CD4-positive, alpha-beta memory T cell (primary cell): ENCODE results near the gene SDF2L1. TPM values are rescaled to one million over a fixed set of nuclear protein-coding genes. Genes with fewer than 3 reads are reported as not detected.
A peak's percentile ranks its signal among the peaks of the same experiment; 100 is the strongest.
"Not testable (repeated sequence)": the region's sequence is repeated elsewhere in the genome, so short reads cannot be mapped to it uniquely, and the experiment has no call there.

Experiments
- CTCF ChIA-PET: fragments of 350-600 bp; sonication (Branson Sonifier 250); formaldehyde crosslinking; loops from one replicate; lab custom pipeline; 2021; ENCODE audit warnings: inconsistent platforms; ENCODE audit not compliant: partially characterized antibody; lab: Charles Lee
- POLR2A ChIA-PET: fragments of 350-600 bp; sonication (Branson Sonifier 250); formaldehyde crosslinking; loops from one replicate; lab custom pipeline; 2021; ENCODE audit not compliant: partially characterized antibody; lab: Charles Lee
- DNase-seq, 5 donors: peaks; one replicate each; pipeline versions ENCODE4 v3.0.0 to v3.0.0-alpha.2; 2020 to 2022; ENCODE audit warnings: mixed read lengths in 1 of 5
- H3K27ac ChIP-seq: one replicate; pipeline ENCODE4 v1.7.0; 2013; ENCODE audit warnings: low read depth, low read length
- H3K27me3 ChIP-seq: 2 replicates; pipeline ENCODE4 v1.7.0; 2013; ENCODE audit warnings: mild to moderate bottlenecking, low read length, moderate library complexity; ENCODE audit not compliant: insufficient read depth
- H3K36me3 ChIP-seq: 2 replicates; pipeline ENCODE4 v1.7.0; 2013; ENCODE audit warnings: mild to moderate bottlenecking, low read length, moderate library complexity; ENCODE audit not compliant: insufficient read depth
- H3K4me1 ChIP-seq: 2 replicates; pipeline ENCODE4 v1.7.0; 2013; ENCODE audit warnings: mild to moderate bottlenecking, low read length, moderate library complexity; ENCODE audit not compliant: insufficient read depth
- H3K4me3 ChIP-seq, 2 donors: one replicate each; pipeline ENCODE4 v1.7.0; 2013; ENCODE audit warnings: low read length in 2 of 2, mild to moderate bottlenecking in 1 of 2
- H3K9me3 ChIP-seq, 2 donors: one replicate each; pipeline ENCODE4 v1.7.0; 2013; ENCODE audit warnings: low read length in 2 of 2, control low read depth in 1 of 2; ENCODE audit not compliant: control insufficient read depth in 1 of 2
- H3K27ac Mint-ChIP-seq, 7 donors: one replicate each; pipeline ENCODE4 v1.8.0; 2020 to 2021; ENCODE audit warnings: mixed read lengths in 7 of 7, mild to moderate bottlenecking in 6 of 7, inconsistent platforms in 3 of 7, moderate library complexity in 3 of 7
- H3K27me3 Mint-ChIP-seq, 2 donors: one replicate each; pipeline ENCODE4 v1.8.0; 2020 to 2021; ENCODE audit warnings: mixed read lengths in 2 of 2
- H3K36me3 Mint-ChIP-seq, 2 donors: one replicate each; pipeline ENCODE4 v1.8.0; 2020 to 2021; ENCODE audit warnings: mixed read lengths in 2 of 2, inconsistent platforms in 1 of 2, mild to moderate bottlenecking in 1 of 2
- H3K4me1 Mint-ChIP-seq, 4 donors: one replicate each; pipeline ENCODE4 v1.8.0; 2020 to 2021; ENCODE audit warnings: mixed read lengths in 4 of 4, mild to moderate bottlenecking in 1 of 4
- H3K4me3 Mint-ChIP-seq, 8 donors: one replicate each; pipeline ENCODE4 v1.8.0; 2020 to 2021; ENCODE audit warnings: mixed read lengths in 8 of 8, mild to moderate bottlenecking in 7 of 8, moderate library complexity in 6 of 8, inconsistent platforms in 3 of 8
- H3K9me3 Mint-ChIP-seq, 8 donors: one replicate each; pipeline ENCODE4 v1.8.0; 2020 to 2021; ENCODE audit warnings: mixed read lengths in 8 of 8, mild to moderate bottlenecking in 5 of 8, inconsistent platforms in 3 of 8, moderate library complexity in 1 of 8
- intact Hi-C: fragments of 100-400 bp; cut with micrococcal nuclease; formaldehyde crosslinking; loops from one replicate; pipeline ENCODE4 v1.15.1; 2023
- polyA plus RNA-seq, 2 donors: library from polyadenylated mRNA; unstranded; fragments of 300-500 nt; fragmentation: Illumina TruSeq; gene quantifications; one replicate each; pipeline ENCODE4 v1.2.3, GENCODE V29; 2021
- total RNA-seq, 2 experiments: library from RNA; stranded (reverse); gene quantifications; one replicate each; pipeline ENCODE4 v1.2.3, GENCODE V29; 2021

SDF2L1 gene
- total and polyA plus RNA-seq, 4 experiments from 2014 or later: 39.6 to 99.1 (median 61.2) TPM

- H3K9me3 Mint-ChIP-seq: no peaks in the 10 kb centered on the region
- ChIA-PET CTCF (interaction anchor here (1.2 to 7.2 kb wide), 9 partner anchors 9 to 76 kb away, joined by 3 to 245 read pairs (median 6); partner anchors contain the start of genes CCDC116, PPIL2 and YDJC), POLR2A (interaction anchor here (0.9 to 7.1 kb wide), 6 partner anchors 9 to 293 kb away, joined by 3 to 201 read pairs (median 14); partner anchors contain the start of genes PPIL2, UBE2L3 and YDJC)
- Histone ChIP-seq H3K4me1 (peaks cover 27% of the 10 kb centered on the region), H3K9me3 (no peaks in the 10 kb centered on the region), H3K27me3 (no peaks in the 10 kb centered on the region), H3K4me3 (no peak overlapping the region), H3K36me3 (peaks cover 6% of the 10 kb centered on the region), H3K27ac (no peak overlapping the region)
- peaks cover 0 to 1% of the 10 kb centered on the region in 2 donors for H3K27me3 Mint-ChIP-seq
- H3K4me3 Mint-ChIP-seq: peak overlapping the region; percentile 72 to 89 (median 84)
- peak in 1 of 5 donors; percentile 10 for DNase-seq
- intact Hi-C loops: no loop called here
- peaks cover 17 to 39% (median 29%) of the 10 kb centered on the region in 4 donors for H3K4me1 Mint-ChIP-seq
- H3K27ac Mint-ChIP-seq: peak overlapping the region; percentile 41 to 95 (median 89)
- H3K36me3 Mint-ChIP-seq: peaks cover 14 to 25% of the 10 kb centered on the region in 2 donors
Observed at GRCh38 chr22:21643533-21644357, 1.6 kb downstream of the SDF2L1 start.

GRCh38 chr22:21645513-21645912, 3.4 kb downstream of the SDF2L1 start:
- H3K36me3 ChIP-seq, H3K27ac ChIP-seq, H3K9me3 Mint-ChIP-seq, intact Hi-C loops, H3K9me3 ChIP-seq, H3K27me3 Mint-ChIP-seq, H3K4me3 ChIP-seq, DNase-seq, H3K27ac Mint-ChIP-seq, H3K27me3 ChIP-seq: not testable (repeated sequence)
- Mint-ChIP-seq H3K4me3 (peak overlapping the region in 2 of 8 donors; percentile 42 to 50), H3K36me3 (peaks cover 17 to 25% of the 10 kb centered on the region in 2 donors), H3K4me1 (peaks cover 17 to 44% (median 29%) of the 10 kb centered on the region in 4 donors)
- ChIA-PET CTCF (interaction anchor here (0.7 to 7.2 kb wide), 7 partner anchors 11 to 76 kb away, joined by 3 to 245 read pairs (median 11); partner anchors contain the start of genes CCDC116 and YDJC), POLR2A (interaction anchor here (7.1 kb wide), 1 partner anchor 17 kb away, joined by 201 read pairs; the partner anchor contains the start of gene YDJC)
- H3K4me1 ChIP-seq: peaks cover 28% of the 10 kb centered on the region

- Histone ChIP-seq H3K4me3 (no peak overlapping the region), H3K4me1 (peaks cover 33% of the 10 kb centered on the region), H3K9me3 (no peaks in the 10 kb centered on the region), H3K36me3 (peaks cover 6% of the 10 kb centered on the region), H3K27ac (no peak overlapping the region), H3K27me3 (no peaks in the 10 kb centered on the region)
- intact Hi-C loops: no loop called here
- ChIA-PET CTCF (interaction anchor here (0.6 to 7.2 kb wide), 16 partner anchors 8 to 78 kb away, joined by 3 to 245 read pairs (median 5); partner anchors contain the start of genes CCDC116, PPIL2 and YDJC), POLR2A (interaction anchor here (1.4 to 7.1 kb wide), 3 partner anchors 14 to 19 kb away, joined by 3 to 201 read pairs (median 4); partner anchors contain the start of genes CCDC116, PPIL2 and YDJC)
- peak; percentile 80 to 85 (median 82) for DNase-seq
- H3K4me3 Mint-ChIP-seq: peak overlapping the region in 1 of 8 donors; percentile 46
- peaks cover 0 to 1% of the 10 kb centered on the region in 2 donors for H3K27me3 Mint-ChIP-seq
- H3K27ac Mint-ChIP-seq: peak overlapping the region in 4 of 7 donors; percentile 13 to 83 (median 58)
- H3K4me1 Mint-ChIP-seq: peaks cover 16 to 46% (median 30%) of the 10 kb centered on the region in 4 donors
- H3K9me3 Mint-ChIP-seq: no peaks in the 10 kb centered on the region
- peaks cover 17 to 30% of the 10 kb centered on the region in 2 donors for H3K36me3 Mint-ChIP-seq
Observed at GRCh38 chr22:21646608-21647590, 4.8 kb downstream of the SDF2L1 start.

- H3K36me3 ChIP-seq: peaks cover 6% of the 10 kb centered on the region
- H3K4me1 Mint-ChIP-seq: peaks cover 8 to 30% (median 18%) of the 10 kb centered on the region in 4 donors
- peaks cover 0 to 1% of the 10 kb centered on the region in 2 donors for H3K27me3 Mint-ChIP-seq
- intact Hi-C loops: no loop called here
- H3K9me3 Mint-ChIP-seq: no peaks in the 10 kb centered on the region
- H3K9me3 ChIP-seq: no peaks in the 10 kb centered on the region
- peak overlapping the region in 1 of 7 donors; percentile 21 for H3K27ac Mint-ChIP-seq
- peak overlapping the region in 4 of 8 donors; percentile 46 to 90 (median 51) for H3K4me3 Mint-ChIP-seq
- no peaks in the 10 kb centered on the region for H3K27me3 ChIP-seq
- CTCF ChIA-PET: interaction anchor here (2.7 to 4.3 kb wide), 3 partner anchors 8 to 21 kb away, joined by 7 to 18 read pairs (median 17); partner anchors contain the start of genes SDF2L1 and YDJC
- POLR2A ChIA-PET: interaction anchor here (0.7 kb wide), 1 partner anchor 1616 kb away, joined by 3 read pairs; no protein-coding TSS in a partner anchor
- peaks cover 11 to 17% of the 10 kb centered on the region in 2 donors for H3K36me3 Mint-ChIP-seq
- H3K4me3 ChIP-seq: no peak overlapping the region
- peaks cover 30% of the 10 kb centered on the region for H3K4me1 ChIP-seq
- DNase-seq: no peak
- no peak overlapping the region for H3K27ac ChIP-seq
Observed at GRCh38 chr22:21650280-21650679, 8.2 kb downstream of the SDF2L1 start.

- CTCF ChIA-PET: interaction anchor here (1.0 to 4.3 kb wide), 4 partner anchors 8 to 22 kb away, joined by 3 to 18 read pairs (median 12); partner anchors contain the start of genes SDF2L1 and YDJC
- Mint-ChIP-seq H3K4me3 (peak overlapping the region; percentile 81 to 95 (median 88)), H3K36me3 (peaks cover 11 to 14% of the 10 kb centered on the region in 2 donors), H3K27ac (peak overlapping the region in 5 of 7 donors; percentile 1 to 87 (median 59)), H3K27me3 (peaks cover 0 to 1% of the 10 kb centered on the region in 2 donors), H3K4me1 (peaks cover 8 to 30% (median 19%) of the 10 kb centered on the region in 4 donors), H3K9me3 (no peaks in the 10 kb centered on the region)
- H3K36me3 ChIP-seq: peaks cover 6% of the 10 kb centered on the region
- no peaks in the 10 kb centered on the region for H3K27me3 ChIP-seq
- POLR2A ChIA-PET: interaction anchor here (1.0 to 4.2 kb wide), 5 partner anchors 9 to 24 kb away, joined by 3 to 26 read pairs (median 7); partner anchors contain the start of genes PPIL2, SDF2L1 and YDJC
- intact Hi-C loops: no loop called here
- peaks cover 30% of the 10 kb centered on the region for H3K4me1 ChIP-seq
- H3K4me3 ChIP-seq: peak overlapping the region; percentile 56 to 74
- H3K27ac ChIP-seq: no peak overlapping the region
- no peaks in the 10 kb centered on the region for H3K9me3 ChIP-seq
- DNase-seq: no peak
Observed at GRCh38 chr22:21650823-21651520, 8.9 kb downstream of the SDF2L1 start.
